ENCODE results near the gene NPTX1.

NPTX1 gene

GRCh38 chr17:80498242-80498919 lies 22.0 kb upstream of the NPTX1 start:
- H3K4me3 ChIP-seq (ENCODE audit: low read depth, low read length) = no peak overlapping the region
- no peak for DNase-seq (ENCODE audit: low read depth)
- no peak for TF ChIP-seq CTCF (IDR thresholded peaks at IDR 0.05; ENCODE audit: low read depth, low read length, missing control alignments)

- no peak for TF ChIP-seq CTCF (IDR thresholded peaks at IDR 0.05; ENCODE audit: low read depth, low read length, missing control alignments)
- DNase-seq (ENCODE audit: low read depth) = no peak
- no peak overlapping the region for H3K4me3 ChIP-seq (ENCODE audit: low read depth, low read length)
These were observed 21.4 kb upstream of the NPTX1 start for GRCh38 chr17:80497726-80498241.

GRCh38 chr17:80494547-80494946 lies 18.1 kb upstream of the NPTX1 start:
- no peak for DNase-seq (ENCODE audit: low read depth)
- H3K4me3 ChIP-seq (ENCODE audit: low read depth, low read length) = no peak overlapping the region
- TF ChIP-seq CTCF (IDR thresholded peaks at IDR 0.05; ENCODE audit: low read depth, low read length, missing control alignments) = no peak

GRCh38 chr17:80492343-80493136 lies 16.1 kb upstream of the NPTX1 start:
- H3K4me3 ChIP-seq (ENCODE audit: low read depth, low read length) = no peak overlapping the region
- no peak for DNase-seq (ENCODE audit: low read depth)
- TF ChIP-seq CTCF (IDR thresholded peaks at IDR 0.05; ENCODE audit: low read depth, low read length, missing control alignments) = no peak

- no peak for TF ChIP-seq CTCF (IDR thresholded peaks at IDR 0.05; ENCODE audit: low read depth, low read length, missing control alignments)
- no peak for DNase-seq (ENCODE audit: low read depth)
- no peak overlapping the region for H3K4me3 ChIP-seq (ENCODE audit: low read depth, low read length)
These were observed 15.3 kb upstream of the NPTX1 start for GRCh38 chr17:80491478-80492342.

GRCh38 chr17:80487511-80487910 lies 11.1 kb upstream of the NPTX1 start:
- no peak for TF ChIP-seq CTCF (IDR thresholded peaks at IDR 0.05; ENCODE audit: low read depth, low read length, missing control alignments)
- no peak for DNase-seq (ENCODE audit: low read depth)
- no peak overlapping the region for H3K4me3 ChIP-seq (ENCODE audit: low read depth, low read length)

Data from GM12864 (cell line).